ENCODE measurements around the gene WFDC8. TPM values are rescaled to one million over a fixed set of nuclear protein-coding genes. Genes with fewer than 3 reads are reported as not detected.

The WFDC8 gene
- total RNA-seq, 3 donors from 2014 or later: not detected

GRCh38 chr20:45547206-45547770 lies 31.8 kb downstream of the WFDC8 start, which contains the start of gene EPPIN:
Gene EPPIN (minus strand): TSS chr20:45547401. CDS start chr20:45547357, 44 bp downstream.
- Histone ChIP-seq H3K4me3 (no peak within 1 kb of the TSS), H3K9me3 (no peaks in the 10 kb centered on the region), H3K36me3 (ENCODE audit: low read depth) (no peaks in the 10 kb centered on the region), H3K4me1 (ENCODE audit: low read depth) (peaks cover 3% of the 10 kb centered on the region)
- intact Hi-C loops (cut with DNase I, micrococcal nuclease): no loop called here
- ATAC-seq (no peak), DNase-seq (no peak)
- TF ChIP-seq CTCF (IDR thresholded peaks at IDR 0.05): no peak

GRCh38 chr20:45545754-45546453 lies 33.2 kb downstream of the WFDC8 start:
- no peaks in the 10 kb centered on the region for H3K36me3 ChIP-seq (ENCODE audit: low read depth)
- intact Hi-C loops (cut with DNase I, micrococcal nuclease): no loop called here
- no peak for TF ChIP-seq CTCF (IDR thresholded peaks at IDR 0.05)
- H3K4me1 ChIP-seq (ENCODE audit: low read depth): no peaks in the 10 kb centered on the region
- H3K9me3 ChIP-seq: no peaks in the 10 kb centered on the region
- no peak for DNase-seq
- no peak overlapping the region for H3K4me3 ChIP-seq
- ATAC-seq: peak; percentile 68

- H3K4me3 ChIP-seq: no peak overlapping the region
- intact Hi-C loops (cut with DNase I, micrococcal nuclease): no loop called here
- DNase-seq (no peak), ATAC-seq (no peak)
- H3K9me3 ChIP-seq: no peaks in the 10 kb centered on the region
- no peaks in the 10 kb centered on the region for H3K36me3 ChIP-seq (ENCODE audit: low read depth)
- no peak for TF ChIP-seq CTCF (IDR thresholded peaks at IDR 0.05)
- no peaks in the 10 kb centered on the region for H3K4me1 ChIP-seq (ENCODE audit: low read depth)
These were observed 33.7 kb downstream of the WFDC8 start for GRCh38 chr20:45545351-45545750.

- H3K4me3 ChIP-seq: no peak within 1 kb of the TSS
- ATAC-seq (no peak), DNase-seq (no peak)
- H3K4me1 ChIP-seq (ENCODE audit: low read depth): no peaks in the 10 kb centered on the region
- intact Hi-C loops (cut with DNase I, micrococcal nuclease): no loop called here
- H3K9me3 ChIP-seq: no peaks in the 10 kb centered on the region
- no peaks in the 10 kb centered on the region for H3K36me3 ChIP-seq (ENCODE audit: low read depth)
- no peak for TF ChIP-seq CTCF (IDR thresholded peaks at IDR 0.05)
These were observed 39.7 kb downstream of the WFDC8 start, which contains the start of gene WFDC6 for GRCh38 chr20:45539382-45539781. Gene WFDC6 (minus strand): TSS chr20:45539482. CDS start chr20:45539407, 75 bp downstream.

- ATAC-seq: no peak
- no peak for DNase-seq
- intact Hi-C loops (cut with DNase I, micrococcal nuclease): no loop called here
- no peaks in the 10 kb centered on the region for H3K9me3 ChIP-seq
- H3K4me1 ChIP-seq (ENCODE audit: low read depth): no peaks in the 10 kb centered on the region
- H3K4me3 ChIP-seq: no peak overlapping the region
- no peak for TF ChIP-seq CTCF (IDR thresholded peaks at IDR 0.05)
- H3K36me3 ChIP-seq (ENCODE audit: low read depth): no peaks in the 10 kb centered on the region
These were observed 40.8 kb downstream of the WFDC8 start for GRCh38 chr20:45538209-45538799.

All from mucosa of descending colon (tissue), 3 donors.